Measurements from ENCODE around the gene FAM111B. TPM values are rescaled to one million over a fixed set of nuclear protein-coding genes. Genes with fewer than 3 reads are reported as not detected.

Gene FAM111B
- total RNA-seq, 1 experiment from 2014 or later: 49.3 TPM

DNA sequence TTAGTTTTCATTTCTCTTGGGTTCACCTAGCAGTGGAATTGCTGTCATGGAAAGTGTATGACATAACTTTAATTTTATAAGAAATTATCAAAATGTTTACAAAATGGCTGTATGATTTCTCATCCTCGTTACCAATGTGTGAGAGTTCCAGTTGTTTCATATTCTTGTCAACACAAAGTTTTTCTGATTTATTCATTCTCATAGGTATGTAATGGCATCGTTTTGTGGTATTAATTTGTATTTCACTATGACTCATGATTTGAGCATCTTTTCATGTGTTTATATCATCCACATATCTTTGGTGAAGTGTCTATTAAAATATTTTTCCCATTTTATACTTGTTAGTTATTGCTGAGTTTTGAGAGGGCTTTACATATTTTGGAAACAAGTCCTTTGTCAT lies 5.5 kb downstream of the FAM111B start:
- Mint-ChIP-seq H3K4me3 (ENCODE audit: unreplicated experiment) (no peak overlapping the region), H3K36me3 (ENCODE audit: insufficient read depth, unreplicated experiment) (peaks cover 98% of the 10 kb centered on the region), H3K9me3 (ENCODE audit: unreplicated experiment) (peaks cover 11% of the 10 kb centered on the region), H3K27ac (ENCODE audit: unreplicated experiment) (no peak overlapping the region), H3K4me1 (ENCODE audit: low read depth, unreplicated experiment) (peaks cover 48% of the 10 kb centered on the region), H3K27me3 (ENCODE audit: insufficient read depth, unreplicated experiment) (no peaks in the 10 kb centered on the region)
- Histone ChIP-seq H3K4me3 (ENCODE audit: low read depth, low read length) (no peak overlapping the region), H3K36me3 (ENCODE audit: control insufficient read depth, insufficient read depth, low read length) (no peaks in the 10 kb centered on the region; the same call in none of the 2 replicates), H3K9me3 (peaks cover 7% of the 10 kb centered on the region), H3K27me3 (replicated peaks; ENCODE audit: control insufficient read depth, insufficient read depth, low read length) (no peaks in the 10 kb centered on the region), H3K4me1 (peaks cover 21% of the 10 kb centered on the region)
- TF ChIP-seq, protein P1, sequence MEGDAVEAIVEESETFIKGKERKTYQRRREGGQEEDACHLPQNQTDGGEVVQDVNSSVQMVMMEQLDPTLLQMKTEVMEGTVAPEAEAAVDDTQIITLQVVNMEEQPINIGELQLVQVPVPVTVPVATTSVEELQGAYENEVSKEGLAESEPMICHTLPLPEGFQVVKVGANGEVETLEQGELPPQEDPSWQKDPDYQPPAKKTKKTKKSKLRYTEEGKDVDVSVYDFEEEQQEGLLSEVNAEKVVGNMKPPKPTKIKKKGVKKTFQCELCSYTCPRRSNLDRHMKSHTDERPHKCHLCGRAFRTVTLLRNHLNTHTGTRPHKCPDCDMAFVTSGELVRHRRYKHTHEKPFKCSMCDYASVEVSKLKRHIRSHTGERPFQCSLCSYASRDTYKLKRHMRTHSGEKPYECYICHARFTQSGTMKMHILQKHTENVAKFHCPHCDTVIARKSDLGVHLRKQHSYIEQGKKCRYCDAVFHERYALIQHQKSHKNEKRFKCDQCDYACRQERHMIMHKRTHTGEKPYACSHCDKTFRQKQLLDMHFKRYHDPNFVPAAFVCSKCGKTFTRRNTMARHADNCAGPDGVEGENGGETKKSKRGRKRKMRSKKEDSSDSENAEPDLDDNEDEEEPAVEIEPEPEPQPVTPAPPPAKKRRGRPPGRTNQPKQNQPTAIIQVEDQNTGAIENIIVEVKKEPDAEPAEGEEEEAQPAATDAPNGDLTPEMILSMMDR (IDR thresholded peaks at IDR 0.05; ENCODE audit: insufficient read depth in 1 of 2, low read depth in 1 of 2, low read length in 1 of 2, severe bottlenecking in 1 of 2, unreplicated experiment in 1 of 2): no peak
- CTCF ChIA-PET: no interaction called here
- intact Hi-C loops (cut with micrococcal nuclease; ENCODE audit: unreplicated experiment): no loop called here
- no TSS peak for BruUV-seq (replicated peaks)
- POLR2A ChIA-PET: no interaction called here
- no peak for DNase-seq

DNA sequence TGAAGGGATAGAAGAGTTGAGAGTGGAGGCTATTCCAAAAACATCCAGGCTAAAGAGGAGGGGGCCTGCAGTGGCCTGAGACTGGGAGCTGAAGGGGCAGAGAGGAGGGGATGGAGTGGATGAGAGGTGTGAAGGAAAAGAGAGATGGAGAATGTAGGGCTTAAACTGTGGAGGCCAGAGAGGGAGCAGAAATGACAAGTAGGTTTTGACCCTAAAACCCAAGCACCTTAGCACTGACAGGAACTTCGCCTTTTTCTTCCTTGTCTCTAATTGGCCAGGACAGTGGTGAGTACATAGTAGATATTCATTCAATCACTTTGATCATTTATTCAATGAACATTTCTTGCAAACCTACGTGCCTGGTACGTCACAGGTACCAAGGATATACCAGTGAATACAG lies 7.3 kb downstream of the FAM111B start:
- TF ChIP-seq, protein P1 (IDR thresholded peaks at IDR 0.05; ENCODE audit: insufficient read depth in 1 of 2, low read depth in 1 of 2, low read length in 1 of 2, severe bottlenecking in 1 of 2, unreplicated experiment in 1 of 2): no peak
- H3K36me3 Mint-ChIP-seq (ENCODE audit: insufficient read depth, unreplicated experiment): peaks cover 98% of the 10 kb centered on the region
- H3K4me1 Mint-ChIP-seq (ENCODE audit: low read depth, unreplicated experiment): peaks cover 31% of the 10 kb centered on the region
- no peak for DNase-seq
- peaks cover 11% of the 10 kb centered on the region; the same call in 1 of the 2 replicates for H3K4me1 ChIP-seq
- ChIA-PET CTCF (no interaction called here), POLR2A (no interaction called here)
- no peaks in the 10 kb centered on the region; the same call in none of the 2 replicates for H3K36me3 ChIP-seq (ENCODE audit: control insufficient read depth, insufficient read depth, low read length)
- intact Hi-C loops (cut with micrococcal nuclease; ENCODE audit: unreplicated experiment): no loop called here
- H3K27me3 ChIP-seq (replicated peaks; ENCODE audit: control insufficient read depth, insufficient read depth, low read length): no peaks in the 10 kb centered on the region
- no peaks in the 10 kb centered on the region for H3K27me3 Mint-ChIP-seq (ENCODE audit: insufficient read depth, unreplicated experiment)
- no peak overlapping the region for H3K4me3 Mint-ChIP-seq (ENCODE audit: unreplicated experiment)
- no peak overlapping the region for H3K4me3 ChIP-seq (ENCODE audit: low read depth, low read length)
- peaks cover 25% of the 10 kb centered on the region for H3K9me3 ChIP-seq
- BruUV-seq (replicated peaks): no TSS peak
- peaks cover 11% of the 10 kb centered on the region for H3K9me3 Mint-ChIP-seq (ENCODE audit: unreplicated experiment)
- H3K27ac Mint-ChIP-seq (ENCODE audit: unreplicated experiment): no peak overlapping the region

DNA sequence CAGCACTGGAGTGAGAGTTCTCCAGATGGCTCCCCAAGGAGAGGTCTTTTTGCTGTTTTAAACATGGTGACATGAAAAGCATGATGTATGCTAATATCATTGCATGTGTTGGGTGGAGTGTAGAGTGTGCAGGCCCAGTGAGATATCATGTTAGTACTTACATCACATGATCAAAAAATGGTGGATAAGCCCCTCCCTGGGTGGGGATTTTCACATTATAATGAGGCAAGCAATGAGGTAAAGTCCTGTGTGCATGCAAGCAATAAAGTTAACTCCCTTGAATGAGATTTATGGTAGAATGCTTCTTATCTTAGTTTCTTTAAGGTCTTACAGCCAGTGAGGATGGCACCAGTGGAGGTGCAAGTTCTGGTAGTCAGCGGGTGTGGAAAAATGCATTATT lies 8.5 kb downstream of the FAM111B start:
- H3K9me3 Mint-ChIP-seq (ENCODE audit: unreplicated experiment): peaks cover 11% of the 10 kb centered on the region
- no peak overlapping the region for H3K4me3 ChIP-seq (ENCODE audit: low read depth, low read length)
- no peaks in the 10 kb centered on the region for H3K27me3 Mint-ChIP-seq (ENCODE audit: insufficient read depth, unreplicated experiment)
- no peak overlapping the region for H3K4me3 Mint-ChIP-seq (ENCODE audit: unreplicated experiment)
- intact Hi-C loops (cut with micrococcal nuclease; ENCODE audit: unreplicated experiment): no loop called here
- peaks cover 25% of the 10 kb centered on the region for H3K9me3 ChIP-seq
- H3K36me3 ChIP-seq (ENCODE audit: control insufficient read depth, insufficient read depth, low read length): no peaks in the 10 kb centered on the region; the same call in none of the 2 replicates
- H3K36me3 Mint-ChIP-seq (ENCODE audit: insufficient read depth, unreplicated experiment): peaks cover 90% of the 10 kb centered on the region
- H3K27ac Mint-ChIP-seq (ENCODE audit: unreplicated experiment): no peak overlapping the region
- POLR2A ChIA-PET: no interaction called here
- no peak for DNase-seq
- H3K4me1 ChIP-seq: no peaks in the 10 kb centered on the region
- BruUV-seq (replicated peaks): no TSS peak
- peaks cover 21% of the 10 kb centered on the region for H3K4me1 Mint-ChIP-seq (ENCODE audit: low read depth, unreplicated experiment)
- CTCF ChIA-PET: no interaction called here
- no peaks in the 10 kb centered on the region for H3K27me3 ChIP-seq (replicated peaks; ENCODE audit: control insufficient read depth, insufficient read depth, low read length)
- TF ChIP-seq, protein P1 (IDR thresholded peaks at IDR 0.05; ENCODE audit: insufficient read depth in 1 of 2, low read depth in 1 of 2, low read length in 1 of 2, severe bottlenecking in 1 of 2, unreplicated experiment in 1 of 2): no peak

Measured in Caco-2 (cell line).